ENCODE data around the gene AZI2. TPM values are rescaled to one million over a fixed set of nuclear protein-coding genes. Genes with fewer than 3 reads are reported as not detected.

AZI2 gene
- polyA plus RNA-seq, 4 donors = 25.7 to 52.5 (median 30.7) TPM

DNA sequence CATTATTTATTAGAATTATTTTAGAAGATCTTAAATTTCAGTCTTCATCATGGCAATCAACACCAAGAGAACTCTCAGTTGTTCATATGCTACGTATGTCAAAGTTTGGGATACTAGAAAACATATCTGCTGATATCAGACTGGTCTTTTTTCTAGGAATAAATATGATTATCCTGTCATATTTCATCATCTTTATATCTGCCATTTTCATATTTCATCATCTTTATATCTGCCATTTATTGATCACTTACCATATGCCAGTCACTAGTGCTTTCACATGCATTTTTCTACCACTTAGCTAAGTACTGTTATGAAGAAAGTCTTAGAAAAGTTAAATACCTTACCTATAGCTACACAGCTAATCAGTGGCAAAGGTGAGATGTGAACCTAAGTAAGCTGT lies 2.9 kb downstream of the AZI2 start:
- FAIRE-seq (no peak), DNase-seq (no peak)
- H3K4me1 ChIP-seq (ENCODE audit: control insufficient read depth in 3 of 3, insufficient read depth in 2 of 3, low read depth in 1 of 3, low read length in 2 of 3) = peaks cover 5 to 17% (median 7%) of the 10 kb centered on the region in 3 donors
- H3K4me3 ChIP-seq (ENCODE audit: low read depth in 1 of 3, low read length in 3 of 3) = no peak overlapping the region
- H3K27ac ChIP-seq (ENCODE audit: low read depth in 1 of 3, low read length in 2 of 3) = no peak overlapping the region
- no peaks in the 10 kb centered on the region for H3K9me3 ChIP-seq (ENCODE audit: control insufficient read depth in 2 of 2, insufficient read depth in 1 of 2, low read depth in 1 of 2, low read length in 1 of 2)
- 96 to 98% (median 97%) methylated on average over 1 of the region's 1 CpG for WGBS, 3 donors
- H3K36me3 ChIP-seq (ENCODE audit: control insufficient read depth in 3 of 3, insufficient read depth in 2 of 3, low read depth in 1 of 3, low read length in 3 of 3) = no peaks in the 10 kb centered on the region
- H3K27me3 ChIP-seq (ENCODE audit: control insufficient read depth in 3 of 3, insufficient read depth in 3 of 3, low read length in 3 of 3) = no peaks in the 10 kb centered on the region

DNA sequence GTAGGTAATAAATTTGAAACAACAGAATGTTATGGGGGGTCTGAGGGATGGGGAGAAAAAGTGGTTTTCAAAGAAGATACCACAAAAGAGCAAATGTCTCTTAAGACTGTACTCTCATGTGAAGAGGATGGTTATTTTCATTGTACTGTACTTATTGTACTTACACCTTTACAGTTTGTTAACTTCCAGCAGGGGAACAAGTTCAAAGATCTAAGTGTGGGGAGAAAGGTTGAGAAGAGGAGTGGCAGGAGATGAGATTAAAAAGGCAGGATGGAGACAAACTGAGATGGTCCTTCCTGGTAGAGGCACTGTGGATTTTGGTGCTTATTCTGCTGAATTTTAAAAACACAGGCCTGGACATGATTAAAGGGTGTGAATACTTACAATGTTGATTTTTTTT lies 5.5 kb downstream of the AZI2 start:
- no peak overlapping the region for H3K27ac ChIP-seq (ENCODE audit: low read depth in 1 of 3, low read length in 2 of 3)
- DNase-seq (peak; percentile 27 to 74), FAIRE-seq (no peak)

GRCh38 chr3:28337230-28337629 lies 11.4 kb downstream of the AZI2 start:
- FAIRE-seq (no peak), DNase-seq (no peak)
- H3K27ac ChIP-seq (ENCODE audit: low read depth in 1 of 3, low read length in 2 of 3) = no peak overlapping the region
- no peak overlapping the region for H3K4me3 ChIP-seq (ENCODE audit: low read depth in 1 of 3, low read length in 3 of 3)
- H3K9me3 ChIP-seq (ENCODE audit: control insufficient read depth in 2 of 2, insufficient read depth in 1 of 2, low read depth in 1 of 2, low read length in 1 of 2) = no peaks in the 10 kb centered on the region
- H3K27me3 ChIP-seq (ENCODE audit: control insufficient read depth in 3 of 3, insufficient read depth in 3 of 3, low read length in 3 of 3) = no peaks in the 10 kb centered on the region
- H3K4me1 ChIP-seq (ENCODE audit: control insufficient read depth in 3 of 3, insufficient read depth in 2 of 3, low read depth in 1 of 3, low read length in 2 of 3) = no peaks in the 10 kb centered on the region
- H3K36me3 ChIP-seq (ENCODE audit: control insufficient read depth in 3 of 3, insufficient read depth in 2 of 3, low read depth in 1 of 3, low read length in 3 of 3) = peaks cover 0 to 5% (median 4%) of the 10 kb centered on the region in 3 donors

More for the DNA sequence above, 5.5 kb downstream of the AZI2 start:
- Histone ChIP-seq H3K4me1 (ENCODE audit: control insufficient read depth in 3 of 3, insufficient read depth in 2 of 3, low read depth in 1 of 3, low read length in 2 of 3) (peaks cover 5 to 17% (median 7%) of the 10 kb centered on the region in 3 donors), H3K27me3 (ENCODE audit: control insufficient read depth in 3 of 3, insufficient read depth in 3 of 3, low read length in 3 of 3) (no peaks in the 10 kb centered on the region), H3K9me3 (ENCODE audit: control insufficient read depth in 2 of 2, insufficient read depth in 1 of 2, low read depth in 1 of 2, low read length in 1 of 2) (no peaks in the 10 kb centered on the region), H3K36me3 (ENCODE audit: control insufficient read depth in 3 of 3, insufficient read depth in 2 of 3, low read depth in 1 of 3, low read length in 3 of 3) (peaks cover 0 to 4% (median 0%) of the 10 kb centered on the region in 3 donors), H3K4me3 (ENCODE audit: low read depth in 1 of 3, low read length in 3 of 3) (no peak overlapping the region)

DNA sequence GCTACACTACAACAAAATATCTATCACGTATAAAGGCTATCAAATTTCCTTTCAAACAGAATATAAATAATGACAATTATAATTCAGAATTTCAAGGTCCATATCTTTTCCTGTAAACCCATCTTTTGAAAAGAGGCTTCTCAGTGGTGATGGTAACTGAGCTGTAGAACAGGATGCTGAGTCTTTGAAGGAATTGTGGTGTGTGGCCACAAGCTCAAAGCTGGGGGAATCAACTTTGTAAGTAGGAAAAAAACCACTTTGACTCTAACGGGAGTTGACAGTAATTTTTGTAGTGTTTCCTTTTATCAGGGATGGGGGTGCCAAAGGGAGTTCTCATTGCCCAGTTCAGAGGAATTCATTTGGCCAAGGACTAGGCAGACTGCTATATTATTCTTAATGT lies 13.4 kb downstream of the AZI2 start:
- Histone ChIP-seq H3K27me3 (ENCODE audit: control insufficient read depth in 3 of 3, insufficient read depth in 3 of 3, low read length in 3 of 3) (no peaks in the 10 kb centered on the region), H3K4me3 (ENCODE audit: low read depth in 1 of 3, low read length in 3 of 3) (no peak overlapping the region), H3K36me3 (ENCODE audit: control insufficient read depth in 3 of 3, insufficient read depth in 2 of 3, low read depth in 1 of 3, low read length in 3 of 3) (peaks cover 0 to 5% (median 4%) of the 10 kb centered on the region in 3 donors), H3K27ac (ENCODE audit: low read depth in 1 of 3, low read length in 2 of 3) (no peak overlapping the region), H3K4me1 (ENCODE audit: control insufficient read depth in 3 of 3, insufficient read depth in 2 of 3, low read depth in 1 of 3, low read length in 2 of 3) (no peaks in the 10 kb centered on the region), H3K9me3 (ENCODE audit: control insufficient read depth in 2 of 2, insufficient read depth in 1 of 2, low read depth in 1 of 2, low read length in 1 of 2) (no peaks in the 10 kb centered on the region)
- no peak for FAIRE-seq
- WGBS, 3 donors = 68 to 80% (median 71%) methylated on average over 2 of the region's 2 CpGs
- no peak for DNase-seq

- no peaks in the 10 kb centered on the region for H3K9me3 ChIP-seq (ENCODE audit: control insufficient read depth in 2 of 2, insufficient read depth in 1 of 2, low read depth in 1 of 2, low read length in 1 of 2)
- H3K27ac ChIP-seq (ENCODE audit: low read depth in 1 of 3, low read length in 2 of 3) = no peak overlapping the region
- H3K27me3 ChIP-seq (ENCODE audit: control insufficient read depth in 3 of 3, insufficient read depth in 3 of 3, low read length in 3 of 3) = no peaks in the 10 kb centered on the region
- no peaks in the 10 kb centered on the region for H3K4me1 ChIP-seq (ENCODE audit: control insufficient read depth in 3 of 3, insufficient read depth in 2 of 3, low read depth in 1 of 3, low read length in 2 of 3)
- peaks cover 0 to 5% (median 4%) of the 10 kb centered on the region in 3 donors for H3K36me3 ChIP-seq (ENCODE audit: control insufficient read depth in 3 of 3, insufficient read depth in 2 of 3, low read depth in 1 of 3, low read length in 3 of 3)
- H3K4me3 ChIP-seq (ENCODE audit: low read depth in 1 of 3, low read length in 3 of 3) = no peak overlapping the region
- FAIRE-seq (no peak), DNase-seq (no peak)
Measured at GRCh38 chr3:28334552-28334951, 14.1 kb downstream of the AZI2 start.

DNA sequence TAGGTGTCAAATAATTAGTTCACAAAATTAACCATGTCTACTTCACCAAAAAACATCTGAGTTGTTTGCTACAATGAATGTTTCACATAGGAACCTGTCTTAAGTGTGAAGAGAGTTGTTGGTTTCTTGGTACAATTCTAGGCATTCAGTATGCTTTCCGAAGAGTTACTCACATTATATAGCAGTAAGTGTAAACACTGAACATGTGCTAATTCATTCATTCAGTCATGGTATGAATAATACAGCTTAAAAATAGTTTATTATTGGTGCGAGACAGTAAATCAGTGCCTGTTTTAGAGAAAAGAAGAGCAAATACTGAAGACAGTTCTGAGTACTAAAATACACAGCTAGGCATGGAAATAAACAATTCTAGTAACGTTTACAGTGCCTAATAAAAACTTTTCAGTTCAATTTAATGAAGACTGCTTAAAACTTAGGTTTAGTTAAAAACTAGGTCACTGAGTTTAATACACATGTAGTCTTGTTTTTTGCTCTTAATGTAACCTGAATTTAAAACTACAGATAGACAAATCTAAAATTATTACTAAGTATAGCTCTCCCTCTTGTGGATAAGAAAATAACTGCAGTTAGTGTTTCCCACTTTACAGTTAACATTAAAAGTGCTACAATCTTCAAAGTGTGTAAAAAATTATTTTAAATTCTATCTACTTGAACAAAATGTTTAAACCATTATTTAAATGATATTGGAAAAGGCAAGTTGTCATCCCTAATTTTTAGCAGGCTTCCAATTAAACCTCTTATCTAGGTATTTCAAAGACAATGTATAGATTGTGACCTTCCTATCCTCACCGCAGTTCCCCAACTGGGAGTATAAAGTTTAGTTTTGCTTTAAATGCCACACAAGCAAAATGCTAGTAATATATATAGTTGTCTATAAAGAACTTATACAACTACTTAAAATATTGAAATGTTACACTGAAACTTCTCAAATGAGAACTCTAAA lies 20.2 kb downstream of the AZI2 start:
- peaks cover 0 to 2% (median 0%) of the 10 kb centered on the region in 3 donors for H3K4me1 ChIP-seq (ENCODE audit: control insufficient read depth in 3 of 3, insufficient read depth in 2 of 3, low read depth in 1 of 3, low read length in 2 of 3)
- DNase-seq = peak; percentile 39 to 44
- WGBS, 3 donors = 75 to 77% (median 77%) methylated on average over 4 of the region's 4 CpGs
- H3K27me3 ChIP-seq (ENCODE audit: control insufficient read depth in 3 of 3, insufficient read depth in 3 of 3, low read length in 3 of 3) = no peaks in the 10 kb centered on the region
- no peak overlapping the region for H3K4me3 ChIP-seq (ENCODE audit: low read depth in 1 of 3, low read length in 3 of 3)
- peak; percentile 71 for FAIRE-seq
- H3K36me3 ChIP-seq (ENCODE audit: control insufficient read depth in 3 of 3, insufficient read depth in 2 of 3, low read depth in 1 of 3, low read length in 3 of 3) = peaks cover 0 to 3% (median 0%) of the 10 kb centered on the region in 3 donors
- H3K27ac ChIP-seq (ENCODE audit: low read depth in 1 of 3, low read length in 2 of 3) = no peak overlapping the region
- no peaks in the 10 kb centered on the region for H3K9me3 ChIP-seq (ENCODE audit: control insufficient read depth in 2 of 2, insufficient read depth in 1 of 2, low read depth in 1 of 2, low read length in 1 of 2)

GRCh38 chr3:28326458-28326926 lies 22.1 kb downstream of the AZI2 start:
- Histone ChIP-seq H3K36me3 (ENCODE audit: control insufficient read depth in 3 of 3, insufficient read depth in 2 of 3, low read depth in 1 of 3, low read length in 3 of 3) (peaks cover 0 to 5% (median 0%) of the 10 kb centered on the region in 3 donors), H3K27ac (ENCODE audit: low read depth in 1 of 3, low read length in 2 of 3) (peak overlapping the region in 1 of 3 donors; percentile 48), H3K27me3 (ENCODE audit: control insufficient read depth in 3 of 3, insufficient read depth in 3 of 3, low read length in 3 of 3) (no peaks in the 10 kb centered on the region), H3K4me3 (ENCODE audit: low read depth in 1 of 3, low read length in 3 of 3) (no peak overlapping the region), H3K4me1 (ENCODE audit: control insufficient read depth in 3 of 3, insufficient read depth in 2 of 3, low read depth in 1 of 3, low read length in 2 of 3) (peaks cover 0 to 2% (median 0%) of the 10 kb centered on the region in 3 donors), H3K9me3 (ENCODE audit: control insufficient read depth in 2 of 2, insufficient read depth in 1 of 2, low read depth in 1 of 2, low read length in 1 of 2) (no peaks in the 10 kb centered on the region)
- peak in 1 of 2 donors; percentile 62 for DNase-seq
- no peak for FAIRE-seq
- WGBS, 3 donors = 60 to 71% (median 70%) methylated on average over 2 of the region's 2 CpGs

DNA sequence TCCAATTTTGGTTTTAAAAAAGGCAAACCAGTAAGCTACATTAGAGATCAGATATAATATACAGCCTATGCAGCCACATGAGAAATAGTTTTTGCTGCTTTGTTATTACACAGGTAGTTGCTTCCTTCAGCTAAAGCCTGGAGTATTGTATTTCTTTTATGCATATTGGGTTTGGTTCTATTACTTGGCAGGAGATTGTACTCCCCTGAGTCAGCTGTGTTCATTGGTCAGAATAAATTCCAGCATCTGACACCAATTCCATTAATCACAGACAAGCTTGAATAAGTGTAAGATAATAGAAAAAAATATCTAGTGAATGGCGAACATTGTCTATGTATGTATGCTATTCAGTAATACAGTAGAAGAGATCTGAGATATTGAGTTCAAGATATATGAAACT lies 26.2 kb downstream of the AZI2 start:
- Histone ChIP-seq H3K36me3 (ENCODE audit: control insufficient read depth in 3 of 3, insufficient read depth in 2 of 3, low read depth in 1 of 3, low read length in 3 of 3) (peaks cover 0 to 5% (median 0%) of the 10 kb centered on the region in 3 donors), H3K27me3 (ENCODE audit: control insufficient read depth in 3 of 3, insufficient read depth in 3 of 3, low read length in 3 of 3) (no peaks in the 10 kb centered on the region), H3K4me3 (ENCODE audit: low read depth in 1 of 3, low read length in 3 of 3) (no peak overlapping the region), H3K27ac (ENCODE audit: low read depth in 1 of 3, low read length in 2 of 3) (no peak overlapping the region), H3K9me3 (ENCODE audit: control insufficient read depth in 2 of 2, insufficient read depth in 1 of 2, low read depth in 1 of 2, low read length in 1 of 2) (no peaks in the 10 kb centered on the region), H3K4me1 (ENCODE audit: control insufficient read depth in 3 of 3, insufficient read depth in 2 of 3, low read depth in 1 of 3, low read length in 2 of 3) (peaks cover 0 to 2% (median 0%) of the 10 kb centered on the region in 3 donors)
- FAIRE-seq = no peak
- WGBS, 3 donors = 92 to 100% (median 96%) methylated on average over 1 of the region's 1 CpG
- DNase-seq = no peak

All from small intestine (tissue), 7 donors.